ENCODE data around the gene PEX1.

PEX1 gene

GRCh38 chr7:92496876-92497275 lies 31.4 kb downstream of the PEX1 start:
- Histone ChIP-seq H2AFZ (ENCODE audit: low read depth, low read length) (no peak overlapping the region), H3K27me3 (ENCODE audit: low read depth, low read length) (no peaks in the 10 kb centered on the region), H3K36me3 (replicated peaks; ENCODE audit: low read depth, low read length) (peaks cover 14% of the 10 kb centered on the region), H3K79me2 (ENCODE audit: low read length) (no peaks in the 10 kb centered on the region), H3K4me2 (ENCODE audit: low read length) (no peak overlapping the region), H3K4me1 (ENCODE audit: low read length) (no peaks in the 10 kb centered on the region), H3K4me3 (ENCODE audit: low read length) (no peak overlapping the region), H4K20me1 (ENCODE audit: insufficient read depth, low read length) (no peaks in the 10 kb centered on the region), H3K9me3 (ENCODE audit: insufficient read depth, low read length) (no peaks in the 10 kb centered on the region), H3K9ac (ENCODE audit: low read length) (no peak overlapping the region), H3K27ac (ENCODE audit: low read length) (no peak overlapping the region)
- TF ChIP-seq CTCF (IDR thresholded peaks at IDR 0.05; ENCODE audit: low read depth, low read length) (no peak), EZH2phosphoT487 (IDR thresholded peaks at IDR 0.05; ENCODE audit: low read depth) (no peak)

- Histone ChIP-seq H3K4me2 (ENCODE audit: low read length) (no peak overlapping the region), H3K27me3 (ENCODE audit: low read depth, low read length) (no peaks in the 10 kb centered on the region), H2AFZ (ENCODE audit: low read depth, low read length) (no peak overlapping the region), H3K9ac (ENCODE audit: low read length) (no peak overlapping the region), H3K4me1 (ENCODE audit: low read length) (no peaks in the 10 kb centered on the region), H4K20me1 (ENCODE audit: insufficient read depth, low read length) (no peaks in the 10 kb centered on the region), H3K36me3 (replicated peaks; ENCODE audit: low read depth, low read length) (peaks cover 24% of the 10 kb centered on the region), H3K4me3 (ENCODE audit: low read length) (no peak overlapping the region), H3K9me3 (ENCODE audit: insufficient read depth, low read length) (no peaks in the 10 kb centered on the region), H3K27ac (ENCODE audit: low read length) (no peak overlapping the region), H3K79me2 (ENCODE audit: low read length) (no peaks in the 10 kb centered on the region)
- no peak for TF ChIP-seq CTCF (IDR thresholded peaks at IDR 0.05; ENCODE audit: low read depth, low read length)
- no peak for TF ChIP-seq EZH2phosphoT487 (IDR thresholded peaks at IDR 0.05; ENCODE audit: low read depth)
Observed at GRCh38 chr7:92489634-92490033, 38.7 kb downstream of the PEX1 start.

GRCh38 chr7:92487804-92488203 lies 40.5 kb downstream of the PEX1 start:
- no peak overlapping the region for H2AFZ ChIP-seq (ENCODE audit: low read depth, low read length)
- no peaks in the 10 kb centered on the region for H4K20me1 ChIP-seq (ENCODE audit: insufficient read depth, low read length)
- no peaks in the 10 kb centered on the region for H3K79me2 ChIP-seq (ENCODE audit: low read length)
- H3K9me3 ChIP-seq (ENCODE audit: insufficient read depth, low read length), result no peaks in the 10 kb centered on the region
- no peak overlapping the region for H3K27ac ChIP-seq (ENCODE audit: low read length)
- H3K36me3 ChIP-seq (replicated peaks; ENCODE audit: low read depth, low read length), result peaks cover 24% of the 10 kb centered on the region
- no peak overlapping the region for H3K4me2 ChIP-seq (ENCODE audit: low read length)
- H3K4me3 ChIP-seq (ENCODE audit: low read length), result no peak overlapping the region
- TF ChIP-seq EZH2phosphoT487 (IDR thresholded peaks at IDR 0.05; ENCODE audit: low read depth) (no peak), CTCF (IDR thresholded peaks at IDR 0.05; ENCODE audit: low read depth, low read length) (no peak)
- no peaks in the 10 kb centered on the region for H3K27me3 ChIP-seq (ENCODE audit: low read depth, low read length)
- H3K9ac ChIP-seq (ENCODE audit: low read length), result no peak overlapping the region
- no peaks in the 10 kb centered on the region for H3K4me1 ChIP-seq (ENCODE audit: low read length)

GRCh38 chr7:92485974-92486373 lies 42.3 kb downstream of the PEX1 start:
- H3K9me3 ChIP-seq (ENCODE audit: insufficient read depth, low read length), result no peaks in the 10 kb centered on the region
- no peak overlapping the region for H3K9ac ChIP-seq (ENCODE audit: low read length)
- H3K36me3 ChIP-seq (replicated peaks; ENCODE audit: low read depth, low read length), result peaks cover 21% of the 10 kb centered on the region
- H4K20me1 ChIP-seq (ENCODE audit: insufficient read depth, low read length), result no peaks in the 10 kb centered on the region
- no peak overlapping the region for H3K4me2 ChIP-seq (ENCODE audit: low read length)
- TF ChIP-seq EZH2phosphoT487 (IDR thresholded peaks at IDR 0.05; ENCODE audit: low read depth) (no peak), CTCF (IDR thresholded peaks at IDR 0.05; ENCODE audit: low read depth, low read length) (no peak)
- H3K27me3 ChIP-seq (ENCODE audit: low read depth, low read length), result no peaks in the 10 kb centered on the region
- H3K4me1 ChIP-seq (ENCODE audit: low read length), result no peaks in the 10 kb centered on the region
- H3K4me3 ChIP-seq (ENCODE audit: low read length), result no peak overlapping the region
- no peak overlapping the region for H2AFZ ChIP-seq (ENCODE audit: low read depth, low read length)
- no peaks in the 10 kb centered on the region for H3K79me2 ChIP-seq (ENCODE audit: low read length)
- H3K27ac ChIP-seq (ENCODE audit: low read length), result no peak overlapping the region

Measured in OCI-LY3 (cell line).